ENCODE measurements around the gene SGMS1.

The SGMS1 gene

DNA sequence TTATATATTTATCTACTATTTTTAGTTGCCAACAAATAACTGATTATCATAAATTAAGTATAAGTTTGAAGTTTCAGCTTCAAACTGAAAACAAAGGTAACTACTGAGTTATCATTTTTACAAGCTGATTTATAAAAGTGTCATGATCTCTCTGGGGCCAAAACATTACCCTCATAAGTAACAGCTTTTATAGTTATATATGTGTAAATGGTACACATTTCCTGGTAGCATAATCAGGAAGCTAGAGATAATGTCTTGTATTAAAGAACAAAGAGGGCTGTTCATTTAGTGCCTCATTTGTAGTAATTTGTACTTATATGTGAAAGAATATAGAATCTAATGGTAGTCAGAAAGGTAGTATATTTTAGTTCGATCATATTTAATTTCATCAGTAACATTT is 162.6 kb downstream of the SGMS1 start:
- Histone ChIP-seq H3K79me1 (ENCODE audit: low read depth, low read length) (no peaks in the 10 kb centered on the region), H2BK12ac (ENCODE audit: low read length) (no peak overlapping the region), H3K4me2 (ENCODE audit: insufficient read depth, low read length, poor library complexity, severe bottlenecking) (no peak overlapping the region), H3K14ac (ENCODE audit: low read length) (no peak overlapping the region), H4K91ac (ENCODE audit: low read depth, low read length, poor library complexity) (no peak overlapping the region), H3K4me1 (ENCODE audit: control insufficient read depth in 2 of 2, insufficient read depth in 1 of 2, low read depth in 1 of 2, low read length in 2 of 2) (peaks cover 0 to 2% of the 10 kb centered on the region in 2 donors), H2BK5ac (ENCODE audit: low read length) (no peak overlapping the region), H2BK15ac (ENCODE audit: low read length) (no peak overlapping the region), H3K36me3 (replicated peaks in 1 of 2; ENCODE audit: control insufficient read depth in 2 of 2, insufficient read depth in 2 of 2, low read length in 2 of 2) (peaks cover 0 to 2% of the 10 kb centered on the region in 2 donors), H4K8ac (ENCODE audit: low read depth, low read length) (no peak overlapping the region), H3K27me3 (ENCODE audit: control insufficient read depth in 3 of 3, insufficient read depth in 3 of 3, low read depth in 1 of 3, low read length in 3 of 3) (no peaks in the 10 kb centered on the region), H2AFZ (ENCODE audit: low read length) (no peak overlapping the region), H3K27ac (replicated peaks; ENCODE audit: low read length) (no peak overlapping the region), H3K9me3 (replicated peaks in 1 of 2; ENCODE audit: control insufficient read depth in 2 of 2, insufficient read depth in 1 of 2, low read depth in 1 of 2, low read length in 2 of 2) (peaks cover 0 to 2% of the 10 kb centered on the region in 2 donors), H3K4ac (ENCODE audit: low read length) (no peak overlapping the region), H3K9ac (ENCODE audit: low read depth, low read length, poor library complexity) (no peak overlapping the region), H2BK120ac (ENCODE audit: low read depth, low read length) (no peak overlapping the region), H3K4me3 (ENCODE audit: low read length in 2 of 2) (no peak overlapping the region), H3K23ac (ENCODE audit: low read depth, low read length, poor library complexity) (no peak overlapping the region), H2AK5ac (ENCODE audit: low read depth, low read length) (no peak overlapping the region), H3K18ac (ENCODE audit: low read length) (no peak overlapping the region)
- WGBS, 2 donors (ENCODE audit: extremely low coverage in 2 of 2, insufficient read length in 2 of 2, insufficient replicate concordance in 1 of 2): no CpG with 5 or more reads among the region's 1 CpG
- DNase-seq (ENCODE audit: low spot score): no peak

DNA sequence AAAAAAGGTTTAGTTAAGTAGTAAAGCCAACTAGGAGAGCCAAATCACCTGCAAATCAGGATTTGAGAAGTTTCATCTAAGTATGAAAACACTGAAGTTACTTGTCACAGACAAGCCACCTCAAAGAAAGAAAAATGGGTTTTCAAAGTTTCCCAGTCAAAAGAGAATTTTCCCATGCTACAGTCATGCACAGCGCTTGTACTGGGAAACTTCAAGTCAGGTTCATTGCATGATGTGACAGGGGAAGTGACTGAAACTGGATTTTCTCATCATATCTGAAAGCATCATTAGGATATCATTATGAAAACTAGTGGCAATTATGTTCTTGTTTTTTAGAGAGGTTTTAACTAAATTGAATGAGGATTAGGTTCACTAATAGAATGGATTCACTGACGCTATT is 167.0 kb downstream of the SGMS1 start:
- peaks cover 0 to 5% of the 10 kb centered on the region in 2 donors for H3K4me1 ChIP-seq (ENCODE audit: control insufficient read depth in 2 of 2, insufficient read depth in 1 of 2, low read depth in 1 of 2, low read length in 2 of 2)
- no peak overlapping the region for H3K4me2 ChIP-seq (ENCODE audit: insufficient read depth, low read length, poor library complexity, severe bottlenecking)
- DNase-seq (ENCODE audit: low spot score): no peak
- H3K36me3 ChIP-seq (replicated peaks in 1 of 2; ENCODE audit: control insufficient read depth in 2 of 2, insufficient read depth in 2 of 2, low read length in 2 of 2): peaks cover 0 to 2% of the 10 kb centered on the region in 2 donors
- H3K27ac ChIP-seq (replicated peaks; ENCODE audit: low read length): no peak overlapping the region
- H2AFZ ChIP-seq (ENCODE audit: low read length): no peak overlapping the region
- no peak overlapping the region for H3K4me3 ChIP-seq (ENCODE audit: low read length in 2 of 2)
- no peak overlapping the region for H2BK12ac ChIP-seq (ENCODE audit: low read length)
- H2AK5ac ChIP-seq (ENCODE audit: low read depth, low read length): no peak overlapping the region
- H4K8ac ChIP-seq (ENCODE audit: low read depth, low read length): no peak overlapping the region
- H3K18ac ChIP-seq (ENCODE audit: low read length): no peak overlapping the region
- H2BK120ac ChIP-seq (ENCODE audit: low read depth, low read length): no peak overlapping the region
- no peak overlapping the region for H3K4ac ChIP-seq (ENCODE audit: low read length)
- no peak overlapping the region for H2BK15ac ChIP-seq (ENCODE audit: low read length)
- H3K23ac ChIP-seq (ENCODE audit: low read depth, low read length, poor library complexity): no peak overlapping the region
- peaks cover 0 to 2% of the 10 kb centered on the region in 2 donors for H3K9me3 ChIP-seq (replicated peaks in 1 of 2; ENCODE audit: control insufficient read depth in 2 of 2, insufficient read depth in 1 of 2, low read depth in 1 of 2, low read length in 2 of 2)
- no peak overlapping the region for H4K91ac ChIP-seq (ENCODE audit: low read depth, low read length, poor library complexity)
- no CpG with 5 or more reads among the region's 2 CpGs for WGBS, 2 donors (ENCODE audit: extremely low coverage in 2 of 2, insufficient read length in 2 of 2, insufficient replicate concordance in 1 of 2)
- no peak overlapping the region for H2BK5ac ChIP-seq (ENCODE audit: low read length)
- no peak overlapping the region for H3K9ac ChIP-seq (ENCODE audit: low read depth, low read length, poor library complexity)
- no peaks in the 10 kb centered on the region for H3K27me3 ChIP-seq (ENCODE audit: control insufficient read depth in 3 of 3, insufficient read depth in 3 of 3, low read depth in 1 of 3, low read length in 3 of 3)
- no peak overlapping the region for H3K14ac ChIP-seq (ENCODE audit: low read length)
- no peaks in the 10 kb centered on the region for H3K79me1 ChIP-seq (ENCODE audit: low read depth, low read length)

DNA sequence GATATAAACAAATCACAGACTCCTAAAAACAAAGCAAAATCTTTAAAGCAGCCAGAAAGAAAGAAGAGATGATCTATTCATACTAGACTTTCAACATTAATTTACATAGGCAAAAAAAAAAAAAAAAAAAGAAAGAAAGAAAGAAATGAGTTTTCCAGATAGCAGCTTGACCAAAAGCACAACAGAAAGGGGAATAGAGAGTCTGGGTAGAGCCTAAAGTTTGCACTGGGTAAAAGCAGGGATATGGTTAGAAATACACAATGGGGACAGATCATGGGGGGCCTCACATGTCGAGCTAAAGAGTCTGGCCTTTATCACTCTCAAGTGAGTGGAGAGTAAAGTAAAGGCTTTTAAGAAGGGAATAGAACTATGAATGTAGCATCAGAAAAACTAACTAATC is 169.8 kb downstream of the SGMS1 start:
- peaks cover 0 to 2% of the 10 kb centered on the region in 2 donors for H3K9me3 ChIP-seq (replicated peaks in 1 of 2; ENCODE audit: control insufficient read depth in 2 of 2, insufficient read depth in 1 of 2, low read depth in 1 of 2, low read length in 2 of 2)
- H3K14ac ChIP-seq (ENCODE audit: low read length): no peak overlapping the region
- no peak overlapping the region for H4K91ac ChIP-seq (ENCODE audit: low read depth, low read length, poor library complexity)
- no peak overlapping the region for H2AK5ac ChIP-seq (ENCODE audit: low read depth, low read length)
- H2BK120ac ChIP-seq (ENCODE audit: low read depth, low read length): no peak overlapping the region
- H3K4me3 ChIP-seq (ENCODE audit: low read length in 2 of 2): no peak overlapping the region
- no peak overlapping the region for H2BK15ac ChIP-seq (ENCODE audit: low read length)
- no peak overlapping the region for H3K9ac ChIP-seq (ENCODE audit: low read depth, low read length, poor library complexity)
- no peak overlapping the region for H2AFZ ChIP-seq (ENCODE audit: low read length)
- H3K27me3 ChIP-seq (ENCODE audit: control insufficient read depth in 3 of 3, insufficient read depth in 3 of 3, low read depth in 1 of 3, low read length in 3 of 3): no peaks in the 10 kb centered on the region
- DNase-seq (ENCODE audit: low spot score): no peak
- no peak overlapping the region for H2BK5ac ChIP-seq (ENCODE audit: low read length)
- no peaks in the 10 kb centered on the region for H3K36me3 ChIP-seq (replicated peaks in 1 of 2; ENCODE audit: control insufficient read depth in 2 of 2, insufficient read depth in 2 of 2, low read length in 2 of 2)
- no peak overlapping the region for H4K8ac ChIP-seq (ENCODE audit: low read depth, low read length)
- no peak overlapping the region for H3K4me2 ChIP-seq (ENCODE audit: insufficient read depth, low read length, poor library complexity, severe bottlenecking)
- H3K4ac ChIP-seq (ENCODE audit: low read length): no peak overlapping the region
- no peak overlapping the region for H3K18ac ChIP-seq (ENCODE audit: low read length)
- H3K4me1 ChIP-seq (ENCODE audit: control insufficient read depth in 2 of 2, insufficient read depth in 1 of 2, low read depth in 1 of 2, low read length in 2 of 2): peaks cover 0 to 5% of the 10 kb centered on the region in 2 donors
- H2BK12ac ChIP-seq (ENCODE audit: low read length): no peak overlapping the region
- no peaks in the 10 kb centered on the region for H3K79me1 ChIP-seq (ENCODE audit: low read depth, low read length)
- no peak overlapping the region for H3K27ac ChIP-seq (replicated peaks; ENCODE audit: low read length)
- no CpG with 5 or more reads among the region's 1 CpG for WGBS, 2 donors (ENCODE audit: extremely low coverage in 2 of 2, insufficient read length in 2 of 2, insufficient replicate concordance in 1 of 2)
- H3K23ac ChIP-seq (ENCODE audit: low read depth, low read length, poor library complexity): no peak overlapping the region

DNA sequence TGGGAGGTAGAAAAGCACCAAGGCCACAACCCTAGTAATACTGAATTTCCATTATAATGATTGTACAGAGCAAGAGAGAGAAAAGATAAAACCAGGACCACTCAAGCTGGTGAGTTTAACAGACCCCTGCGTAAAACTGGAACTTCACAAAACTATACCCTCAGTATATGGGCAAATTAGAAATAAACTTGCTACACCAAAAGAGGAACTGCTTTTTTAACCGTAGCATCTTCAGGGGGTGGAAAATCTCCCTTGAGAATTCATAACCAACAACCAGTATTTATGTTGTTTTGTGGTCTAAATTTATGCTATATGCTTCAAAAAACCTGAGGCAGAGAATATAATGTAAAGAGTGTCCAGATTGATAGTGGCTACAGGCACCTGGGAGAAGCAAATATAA is 171.2 kb downstream of the SGMS1 start:
- H3K4me2 ChIP-seq (ENCODE audit: insufficient read depth, low read length, poor library complexity, severe bottlenecking): no peak overlapping the region
- H2AFZ ChIP-seq (ENCODE audit: low read length): no peak overlapping the region
- H2AK5ac ChIP-seq (ENCODE audit: low read depth, low read length): no peak overlapping the region
- no peaks in the 10 kb centered on the region for H3K36me3 ChIP-seq (replicated peaks in 1 of 2; ENCODE audit: control insufficient read depth in 2 of 2, insufficient read depth in 2 of 2, low read length in 2 of 2)
- H3K9me3 ChIP-seq (replicated peaks in 1 of 2; ENCODE audit: control insufficient read depth in 2 of 2, insufficient read depth in 1 of 2, low read depth in 1 of 2, low read length in 2 of 2): peaks cover 0 to 2% of the 10 kb centered on the region in 2 donors
- H3K4ac ChIP-seq (ENCODE audit: low read length): no peak overlapping the region
- no peak overlapping the region for H3K4me3 ChIP-seq (ENCODE audit: low read length in 2 of 2)
- peaks cover 0 to 5% of the 10 kb centered on the region in 2 donors for H3K4me1 ChIP-seq (ENCODE audit: control insufficient read depth in 2 of 2, insufficient read depth in 1 of 2, low read depth in 1 of 2, low read length in 2 of 2)
- no peak overlapping the region for H3K18ac ChIP-seq (ENCODE audit: low read length)
- H2BK15ac ChIP-seq (ENCODE audit: low read length): no peak overlapping the region
- no peak overlapping the region for H3K27ac ChIP-seq (replicated peaks; ENCODE audit: low read length)
- no peak overlapping the region for H3K23ac ChIP-seq (ENCODE audit: low read depth, low read length, poor library complexity)
- H3K14ac ChIP-seq (ENCODE audit: low read length): no peak overlapping the region
- H3K27me3 ChIP-seq (ENCODE audit: control insufficient read depth in 3 of 3, insufficient read depth in 3 of 3, low read depth in 1 of 3, low read length in 3 of 3): no peaks in the 10 kb centered on the region
- no peak overlapping the region for H2BK5ac ChIP-seq (ENCODE audit: low read length)
- WGBS, 2 donors (ENCODE audit: extremely low coverage in 2 of 2, insufficient read length in 2 of 2, insufficient replicate concordance in 1 of 2): no CpG with 5 or more reads among the region's 2 CpGs
- no peak overlapping the region for H3K9ac ChIP-seq (ENCODE audit: low read depth, low read length, poor library complexity)
- no peak overlapping the region for H2BK12ac ChIP-seq (ENCODE audit: low read length)
- H2BK120ac ChIP-seq (ENCODE audit: low read depth, low read length): no peak overlapping the region
- H3K79me1 ChIP-seq (ENCODE audit: low read depth, low read length): no peaks in the 10 kb centered on the region
- H4K91ac ChIP-seq (ENCODE audit: low read depth, low read length, poor library complexity): no peak overlapping the region
- H4K8ac ChIP-seq (ENCODE audit: low read depth, low read length): no peak overlapping the region
- no peak for DNase-seq (ENCODE audit: low spot score)
